DMS 273 (cell line): ENCODE measurements around the gene MARCO.
"Not testable (repeated sequence)": the region's sequence is repeated elsewhere in the genome, so short reads cannot be mapped to it uniquely, and the experiment has no call there.

Experiments used
- DNase-seq: peaks from one replicate; lab custom pipeline; 2025; ENCODE audit not compliant: unreplicated experiment; lab: John Stamatoyannopoulos, UW

The MARCO gene

DNA sequence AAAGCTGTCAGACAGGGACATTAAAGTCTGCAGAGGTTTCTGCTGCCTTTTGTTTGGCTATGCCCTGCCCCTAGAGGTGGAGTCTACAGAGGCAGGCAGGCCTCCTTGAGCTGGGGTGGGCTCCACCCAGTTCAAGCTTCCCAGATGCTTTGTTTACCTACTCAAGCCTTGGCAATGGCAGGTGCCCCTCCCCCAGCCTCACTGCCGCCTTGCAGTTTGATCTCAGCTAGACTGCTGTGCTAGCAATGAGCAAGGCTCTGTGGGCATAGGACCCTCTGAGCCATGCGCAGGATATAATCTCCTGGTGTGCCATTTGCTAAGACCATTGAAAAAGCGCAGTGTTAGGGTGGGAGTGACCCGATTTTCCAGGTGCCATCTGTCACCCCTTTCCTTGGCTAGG, 61.9 kb downstream of the MARCO start:
- not testable (repeated sequence) for DNase-seq

DNA sequence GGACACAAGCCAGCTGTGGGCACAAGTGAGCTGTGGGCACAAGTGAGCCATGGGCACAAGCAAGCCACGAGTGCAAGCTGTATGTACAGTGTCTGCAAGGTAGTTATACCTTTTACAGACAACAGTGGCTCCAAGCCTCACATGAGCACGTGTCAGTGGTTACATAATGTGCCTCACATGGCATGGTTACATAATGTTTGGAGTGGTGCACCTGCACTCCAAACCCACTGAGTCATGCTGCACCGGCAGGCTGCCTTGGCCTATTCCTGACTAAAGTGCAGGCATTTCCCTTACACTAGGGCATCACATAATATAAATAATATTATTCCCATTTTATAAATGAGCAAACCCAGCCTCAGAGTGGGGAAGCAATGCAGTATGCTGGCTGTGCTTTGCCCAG, 62.6 kb downstream of the MARCO start:
- no peak for DNase-seq

DNA sequence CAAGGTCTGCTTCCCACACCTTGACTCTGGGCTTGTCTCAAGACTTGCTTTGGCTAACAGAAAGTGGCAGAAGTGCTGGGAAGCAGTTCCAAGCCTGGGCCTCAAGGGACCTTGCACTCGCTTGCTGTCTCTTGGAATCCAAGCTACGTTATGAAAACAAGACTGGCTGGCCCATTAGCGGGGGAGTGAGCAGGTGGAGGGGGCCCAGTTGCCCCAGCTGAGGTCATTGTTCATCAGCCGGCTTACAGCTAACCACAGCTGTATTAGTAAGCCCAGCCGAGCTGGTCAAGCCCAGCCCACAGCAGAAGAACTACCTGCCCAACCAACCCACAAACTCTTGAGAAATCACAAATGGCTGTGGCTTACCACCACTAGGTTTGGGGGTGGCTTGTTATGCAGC, 63.1 kb downstream of the MARCO start:
- DNase-seq: no peak

DNA sequence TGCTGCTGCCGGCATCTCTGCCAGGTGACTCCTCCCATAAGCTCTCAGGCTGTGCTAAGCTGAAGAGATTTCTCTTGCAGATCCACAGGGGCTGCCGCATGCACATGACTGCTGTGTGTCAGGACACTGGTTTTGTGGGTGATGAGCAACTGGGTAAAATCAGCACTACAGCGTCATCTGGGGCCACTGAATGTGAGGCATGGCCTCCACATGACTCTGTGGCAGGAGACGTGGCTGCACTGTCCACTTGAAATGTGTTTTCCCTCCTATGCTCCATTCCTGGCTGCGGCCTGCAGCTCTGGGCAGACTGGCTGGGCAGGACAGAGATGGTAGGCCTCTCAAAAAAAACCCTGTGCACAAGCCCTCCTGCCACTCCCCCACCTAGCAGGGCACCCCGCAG, 63.6 kb downstream of the MARCO start:
- no peak for DNase-seq

DNA sequence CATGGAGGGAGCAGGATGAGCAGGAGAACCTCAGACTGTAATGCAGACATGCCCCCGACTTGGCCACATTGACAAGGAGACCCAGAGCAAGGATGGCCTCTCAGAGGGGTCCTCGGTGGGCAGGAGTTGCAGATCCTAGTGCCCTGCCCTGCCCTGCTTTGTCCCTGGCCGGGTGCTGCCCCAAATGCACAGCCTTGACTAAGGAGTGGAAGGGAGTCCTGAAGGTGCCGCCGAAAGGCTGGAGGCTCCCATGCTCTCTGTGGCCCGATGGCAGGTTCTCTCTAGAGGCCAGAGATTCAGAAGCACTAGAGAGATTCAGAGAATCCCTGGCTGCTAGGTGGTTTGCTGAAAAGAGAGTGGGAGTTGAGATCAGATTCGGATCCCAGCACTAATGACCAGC, 64.4 kb downstream of the MARCO start:
- no peak for DNase-seq

DNA sequence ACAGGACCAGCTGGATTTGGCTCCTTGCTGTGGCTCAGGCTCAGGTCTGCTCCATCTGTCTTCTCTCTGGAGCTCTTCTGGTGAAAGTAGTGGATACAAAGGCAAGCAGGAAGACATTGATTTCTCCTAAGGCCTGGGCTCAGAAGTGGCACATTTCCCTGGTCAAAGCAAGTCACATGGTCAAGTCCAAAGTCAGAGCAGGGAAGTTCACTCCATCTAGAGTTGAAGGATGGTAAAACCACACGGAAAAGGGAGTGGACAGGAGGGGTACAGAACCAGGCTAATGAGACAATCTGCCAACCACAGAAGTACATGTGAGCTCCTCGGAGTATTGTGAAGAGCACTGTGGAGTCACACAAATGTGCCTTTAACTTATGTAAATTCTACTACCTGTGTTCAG, 66.1 kb downstream of the MARCO start:
- DNase-seq: peak; percentile 31

DNA sequence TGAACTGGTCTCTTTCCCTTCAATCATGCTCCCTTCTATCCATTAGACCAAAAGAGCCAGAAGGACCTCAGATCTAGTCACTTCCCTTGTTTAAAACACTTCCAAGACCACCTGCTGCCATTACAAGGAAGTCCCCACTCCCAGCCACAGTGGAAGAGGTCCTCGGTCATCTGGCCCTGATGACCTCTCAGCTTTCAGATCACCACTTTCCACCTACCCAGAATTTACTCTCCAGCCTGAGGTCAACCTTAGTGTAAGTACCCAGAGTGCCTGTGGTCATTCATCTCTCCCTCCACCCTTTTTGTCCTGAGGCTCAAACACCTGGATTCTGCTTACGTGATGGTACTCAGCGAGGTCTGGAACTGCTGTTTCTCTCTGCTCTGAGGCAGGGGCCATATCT, 67.1 kb downstream of the MARCO start:
- DNase-seq: no peak

DNA sequence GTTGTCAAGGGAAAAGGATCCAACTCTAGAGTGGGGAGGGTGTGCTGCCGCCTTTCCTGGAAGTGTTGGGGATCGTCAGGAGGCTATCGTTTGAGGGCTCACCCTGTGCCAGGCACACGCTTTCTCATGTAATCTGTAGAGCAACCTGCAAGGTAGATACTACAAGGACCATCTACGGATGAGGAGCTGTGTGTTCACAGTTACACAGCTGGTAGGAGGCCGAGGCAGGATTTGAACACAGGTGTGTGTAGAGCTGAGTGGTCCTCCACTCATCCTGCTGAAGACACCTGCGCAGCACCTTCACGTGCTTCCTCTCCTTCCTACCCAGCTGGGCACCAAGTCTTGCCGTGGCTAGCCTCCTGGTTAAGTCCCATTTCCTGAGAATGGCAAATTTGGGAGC, 68.3 kb downstream of the MARCO start:
- no peak for DNase-seq

DNA sequence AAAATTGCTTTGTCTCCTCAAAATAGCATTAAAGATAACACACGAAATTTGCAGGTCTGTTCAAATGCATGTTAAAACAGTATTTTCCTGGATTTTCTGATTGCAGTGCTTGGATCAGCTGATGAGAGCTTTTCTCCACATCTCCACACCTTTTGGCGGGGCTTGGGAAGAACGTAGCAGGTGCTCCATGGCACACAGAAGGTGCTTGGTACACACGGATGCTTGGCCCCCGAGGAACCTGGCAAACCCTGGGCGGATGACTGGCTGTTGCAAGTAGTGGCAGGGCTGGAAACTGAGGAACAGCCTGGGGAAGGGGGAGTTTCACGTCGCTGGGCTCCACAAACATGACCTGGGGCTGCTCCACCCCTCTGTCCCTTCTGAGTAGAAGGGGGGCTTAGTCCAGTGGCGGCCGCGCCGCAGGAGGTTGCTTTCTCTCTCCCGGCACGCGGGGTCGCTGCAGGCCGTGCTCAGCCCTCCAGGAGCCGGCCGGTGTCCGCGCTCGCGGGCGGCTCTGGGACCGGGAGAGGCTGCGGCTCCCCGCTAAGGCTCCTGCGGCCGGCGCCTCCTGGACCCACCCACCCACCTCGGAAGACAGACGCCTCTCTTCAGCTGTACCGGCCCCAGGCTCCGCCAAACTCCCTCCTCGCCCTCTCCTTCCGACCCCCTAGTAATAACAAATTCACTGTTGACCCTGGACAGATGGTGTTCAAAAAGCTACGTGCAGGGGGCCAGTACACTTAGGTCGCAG, 69.3 kb downstream of the MARCO start:
- peak; percentile 80 for DNase-seq

DNA sequence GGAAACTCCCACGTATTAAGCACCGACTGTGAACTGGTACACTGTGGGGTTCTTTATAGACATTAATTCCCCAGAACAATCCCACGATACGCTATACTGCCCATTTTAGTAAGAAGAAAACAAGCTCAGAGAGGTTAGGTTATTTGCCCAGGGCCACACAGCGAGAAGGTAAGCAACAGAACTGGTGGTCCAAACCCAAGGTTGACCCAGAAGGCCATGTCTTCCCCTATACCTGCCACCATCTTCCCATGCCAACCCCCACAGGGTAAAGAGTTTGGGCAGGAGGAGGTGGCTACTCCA, 69.9 kb downstream of the MARCO start:
- DNase-seq: no peak

DNA sequence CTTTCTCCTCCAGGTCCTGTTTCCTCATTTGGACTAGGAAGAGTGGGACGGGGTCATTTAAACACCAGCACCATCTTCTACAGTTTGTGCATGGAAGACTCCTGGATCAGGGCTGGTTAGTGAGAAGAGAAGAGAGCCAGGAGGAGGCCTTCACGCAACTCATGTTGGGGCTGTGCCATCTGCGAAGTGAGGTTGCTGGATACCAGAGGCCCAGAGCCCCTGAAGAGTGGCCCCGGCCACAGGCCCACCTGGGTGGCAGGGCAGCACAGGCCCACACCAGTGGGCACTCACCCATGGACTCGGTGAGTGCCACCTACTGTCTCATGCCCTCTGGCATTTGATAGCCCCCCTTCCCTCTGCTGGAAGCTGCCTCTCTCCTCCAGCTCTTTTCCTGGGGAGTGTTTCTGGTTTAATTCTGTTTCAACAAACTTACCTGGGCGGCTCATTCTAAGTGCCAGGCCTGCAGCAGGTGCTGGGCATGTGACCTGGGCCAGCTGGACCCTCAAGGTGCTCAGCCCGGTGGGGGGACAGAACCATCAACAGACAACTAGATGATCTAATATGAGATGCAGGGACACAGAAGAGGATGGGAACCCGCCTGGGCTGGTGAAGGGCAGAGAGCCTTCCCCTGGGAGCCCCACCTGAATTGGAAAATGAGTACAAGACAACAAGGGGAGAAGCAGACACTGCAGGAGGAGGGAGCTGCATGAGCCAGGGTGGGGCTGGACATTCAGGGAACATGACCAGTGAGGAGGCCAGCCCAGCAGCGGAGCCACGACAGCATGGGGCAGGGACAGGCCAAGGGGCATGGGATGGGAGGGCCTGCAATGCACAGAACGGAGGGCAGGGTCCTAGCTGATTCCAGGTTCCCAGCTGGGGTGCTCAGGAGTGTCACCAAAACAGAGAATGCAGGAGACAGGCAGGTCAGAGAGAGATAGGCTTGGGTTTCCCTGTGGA, 70.6 kb downstream of the MARCO start:
- no peak for DNase-seq

DNA sequence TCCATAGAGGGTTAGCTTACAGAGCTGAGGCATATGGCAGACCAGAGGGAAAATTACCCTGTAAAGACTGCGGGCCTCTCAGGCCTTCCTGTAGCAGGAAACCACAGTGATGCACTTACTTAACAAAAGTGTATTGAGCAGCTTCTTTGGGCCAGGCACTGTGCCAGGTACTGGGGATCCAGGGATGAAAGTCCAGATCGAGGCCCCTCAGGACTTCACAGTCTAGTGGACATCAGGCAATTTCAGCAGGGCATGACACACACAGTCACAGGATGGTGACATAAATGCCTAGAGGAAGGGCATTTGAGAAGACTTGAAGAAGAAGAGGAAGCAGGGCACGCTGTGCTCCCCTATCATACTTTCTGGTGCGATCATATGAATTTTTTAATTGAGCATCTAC, 71.7 kb downstream of the MARCO start:
- DNase-seq: peak; percentile 12

DNA sequence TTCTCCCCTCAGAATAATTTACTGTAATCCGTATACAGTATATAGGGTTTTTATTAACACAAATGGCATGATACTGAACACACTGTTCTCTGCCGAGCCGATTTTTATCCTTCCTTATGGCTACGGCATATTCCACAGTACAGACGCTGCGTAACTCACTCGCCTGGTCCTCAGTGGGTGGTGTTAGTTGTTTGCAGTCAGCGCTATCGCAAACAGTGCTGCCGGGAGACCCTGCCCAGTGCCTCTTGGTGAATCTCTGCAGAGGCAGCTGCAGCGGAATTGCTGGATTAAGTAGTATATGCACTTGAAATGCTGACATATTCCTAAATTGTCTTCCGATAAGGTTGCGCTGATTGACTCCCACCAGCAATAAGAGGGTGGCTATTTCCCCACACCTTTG, 73.9 kb downstream of the MARCO start:
- no peak for DNase-seq

DNA sequence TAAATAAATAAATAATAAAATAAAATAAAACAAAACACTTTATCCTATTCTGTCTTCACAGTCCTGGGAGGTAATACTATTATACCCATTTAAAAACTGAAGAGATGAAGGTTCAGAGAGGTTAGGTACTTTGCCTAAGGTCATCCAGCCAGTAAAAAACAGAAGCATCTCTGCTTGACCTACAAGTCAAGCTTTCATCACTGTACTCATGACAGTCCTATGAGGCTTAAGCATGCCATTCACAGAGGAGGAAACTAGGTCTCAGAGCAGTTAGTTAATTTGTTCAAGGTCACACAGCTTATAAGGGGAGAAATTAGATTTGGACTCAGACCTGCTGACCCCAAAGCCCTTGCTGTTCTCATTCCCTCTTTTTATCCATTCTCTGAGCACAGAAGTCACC, 77.5 kb downstream of the MARCO start:
- DNase-seq: no peak

DNA sequence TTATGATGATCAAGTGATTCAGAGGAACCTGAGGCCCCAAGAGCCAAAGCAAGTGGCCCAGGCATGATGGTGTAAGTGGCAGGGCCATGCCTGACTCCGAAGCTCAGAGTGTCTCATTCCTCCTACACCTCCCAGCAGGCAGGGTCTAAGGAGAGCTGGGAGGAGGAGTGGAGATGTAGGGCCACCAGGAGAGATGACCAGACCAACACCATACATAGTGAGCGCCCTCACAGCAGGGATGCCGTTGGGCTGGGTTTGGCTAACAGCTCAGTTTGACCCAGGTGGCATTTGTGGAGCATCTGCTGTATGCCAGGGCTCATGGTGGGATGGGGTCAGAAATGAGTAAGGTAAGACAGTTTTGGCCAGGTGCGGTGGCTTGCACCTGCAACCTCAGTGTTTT, 80.7 kb downstream of the MARCO start:
- no peak for DNase-seq

DNA sequence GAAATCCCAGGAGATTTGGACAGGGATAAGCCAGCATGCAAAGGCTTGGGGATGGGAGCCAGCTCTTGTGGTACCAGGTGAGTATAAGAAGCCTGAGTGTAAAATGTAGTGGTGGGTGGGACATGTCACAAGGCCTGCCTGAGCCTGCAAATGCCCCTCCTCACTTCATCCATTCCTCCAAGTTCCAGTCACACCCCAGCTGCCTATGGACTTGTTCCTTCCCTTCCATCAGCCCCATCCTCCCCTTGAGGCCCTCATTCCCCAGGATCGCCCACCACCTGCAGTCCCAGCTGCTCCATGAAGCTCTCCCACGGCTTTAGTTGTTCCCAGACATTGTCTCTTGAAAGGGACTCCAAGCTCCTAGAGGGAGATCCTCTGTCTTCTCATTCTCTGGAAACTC, 81.5 kb downstream of the MARCO start:
- no peak for DNase-seq

DNA sequence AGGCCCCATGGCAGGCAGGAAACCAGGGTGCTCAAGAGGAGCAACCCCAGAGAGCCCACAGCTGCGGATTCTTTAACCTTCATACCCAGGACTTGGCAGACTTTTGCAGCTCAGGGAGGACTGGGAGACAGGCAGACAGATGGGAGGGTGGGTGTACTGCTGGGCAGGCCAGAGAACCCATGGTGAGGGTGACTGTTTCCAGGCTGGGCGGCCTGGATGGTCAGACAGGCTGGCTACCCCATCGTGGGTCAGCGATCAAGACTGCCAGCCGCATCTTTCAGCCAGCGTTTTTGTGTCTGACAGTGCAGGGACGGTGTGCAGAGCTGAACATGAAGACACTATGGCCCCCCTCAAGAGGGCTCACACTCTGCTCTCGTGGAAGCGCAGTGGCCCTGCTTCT, 82.2 kb downstream of the MARCO start:
- no peak for DNase-seq

DNA sequence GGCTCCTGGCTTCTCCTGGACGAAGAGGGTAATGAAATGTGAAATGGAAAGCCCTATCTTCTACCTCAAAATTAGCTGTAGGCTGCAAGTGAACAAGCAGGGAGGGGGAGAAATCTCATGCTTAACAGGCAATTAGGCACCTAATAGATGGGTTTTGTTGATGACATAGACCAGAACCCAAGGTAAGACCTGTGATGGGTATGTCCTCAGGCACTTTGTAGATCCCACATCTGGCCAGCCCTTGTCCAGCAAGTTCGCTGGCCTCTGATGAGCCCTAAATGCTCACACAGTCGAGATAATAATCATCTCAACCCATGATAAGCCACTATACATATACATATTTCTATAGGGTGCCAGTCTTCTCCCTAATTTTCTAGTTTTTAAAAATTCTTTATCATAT, 82.6 kb downstream of the MARCO start:
- no peak for DNase-seq

DNA sequence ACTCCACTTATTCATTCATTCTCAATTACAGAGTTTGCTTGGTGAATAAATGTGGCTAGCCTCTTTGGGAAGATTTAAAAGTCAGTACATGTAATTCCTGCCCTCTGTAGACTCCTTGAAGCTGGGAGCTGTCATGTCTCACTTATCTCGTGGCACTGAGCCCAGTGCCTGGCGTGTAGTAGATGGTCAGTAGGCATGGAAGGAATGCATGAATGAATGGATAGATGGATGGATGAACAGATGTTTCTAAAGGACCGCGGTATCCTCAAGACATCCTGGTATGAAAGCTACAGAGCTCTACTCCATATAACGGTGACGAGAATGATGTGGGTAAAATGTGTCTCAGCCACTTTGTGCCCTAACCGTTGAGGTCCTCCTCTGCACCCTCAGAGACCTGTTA, 83.0 kb downstream of the MARCO start:
- no peak for DNase-seq

DNA sequence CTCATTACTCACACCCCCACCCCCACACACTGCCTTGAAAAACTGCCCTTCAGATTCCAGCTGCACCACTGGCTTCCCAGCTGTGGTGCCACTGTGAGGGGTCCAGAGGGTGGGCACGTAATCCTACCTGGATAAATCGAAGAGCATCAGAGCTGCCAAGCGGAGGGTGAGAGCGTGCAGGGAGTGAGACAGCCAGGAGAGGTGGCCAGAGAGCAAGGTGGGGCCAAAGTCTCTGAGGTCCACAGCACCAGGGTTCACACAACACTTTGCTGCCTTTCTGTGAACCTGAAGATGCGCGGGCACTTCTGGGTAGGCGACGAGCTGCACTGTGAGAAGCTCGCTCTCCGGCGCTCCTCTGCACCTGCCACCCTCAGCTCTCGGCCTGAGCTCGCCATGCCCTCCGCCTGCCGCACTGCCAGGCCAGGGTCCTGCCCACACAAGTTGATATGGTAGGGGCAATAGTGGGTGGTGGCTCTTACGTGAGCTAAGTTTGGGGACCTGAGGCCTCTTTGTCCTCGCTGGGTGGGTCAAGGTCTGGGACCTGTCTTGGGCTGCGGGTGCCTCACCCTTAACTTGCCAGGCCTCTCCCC, 83.9 kb downstream of the MARCO start:
- DNase-seq: no peak

DNA sequence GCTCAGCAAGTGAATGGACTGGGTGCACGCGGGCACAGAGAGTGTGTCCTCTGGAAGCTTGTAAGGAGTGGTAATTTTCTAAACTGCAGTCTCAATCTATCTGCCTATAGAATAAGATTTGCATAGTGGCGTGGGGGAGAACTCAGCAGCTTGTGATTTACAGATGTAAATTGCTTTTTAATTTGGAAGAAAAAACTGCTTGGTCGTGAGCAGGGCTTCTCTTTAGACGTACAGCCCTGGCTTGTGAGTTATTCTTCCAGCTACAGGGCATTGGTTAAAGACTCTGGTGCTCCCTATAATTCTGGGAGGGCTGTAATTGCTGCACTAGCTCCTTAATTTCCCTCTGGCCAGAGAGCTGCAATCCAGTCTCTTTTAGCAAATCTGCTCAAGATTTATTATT, 84.9 kb downstream of the MARCO start:
- DNase-seq: no peak
